ENCODE results near the gene THRSP. TPM values are rescaled to one million over a fixed set of nuclear protein-coding genes. Genes with fewer than 3 reads are reported as not detected.

The THRSP gene
- total and polyA plus RNA-seq, 2 experiments from 2014 or later, result not detected

DNA sequence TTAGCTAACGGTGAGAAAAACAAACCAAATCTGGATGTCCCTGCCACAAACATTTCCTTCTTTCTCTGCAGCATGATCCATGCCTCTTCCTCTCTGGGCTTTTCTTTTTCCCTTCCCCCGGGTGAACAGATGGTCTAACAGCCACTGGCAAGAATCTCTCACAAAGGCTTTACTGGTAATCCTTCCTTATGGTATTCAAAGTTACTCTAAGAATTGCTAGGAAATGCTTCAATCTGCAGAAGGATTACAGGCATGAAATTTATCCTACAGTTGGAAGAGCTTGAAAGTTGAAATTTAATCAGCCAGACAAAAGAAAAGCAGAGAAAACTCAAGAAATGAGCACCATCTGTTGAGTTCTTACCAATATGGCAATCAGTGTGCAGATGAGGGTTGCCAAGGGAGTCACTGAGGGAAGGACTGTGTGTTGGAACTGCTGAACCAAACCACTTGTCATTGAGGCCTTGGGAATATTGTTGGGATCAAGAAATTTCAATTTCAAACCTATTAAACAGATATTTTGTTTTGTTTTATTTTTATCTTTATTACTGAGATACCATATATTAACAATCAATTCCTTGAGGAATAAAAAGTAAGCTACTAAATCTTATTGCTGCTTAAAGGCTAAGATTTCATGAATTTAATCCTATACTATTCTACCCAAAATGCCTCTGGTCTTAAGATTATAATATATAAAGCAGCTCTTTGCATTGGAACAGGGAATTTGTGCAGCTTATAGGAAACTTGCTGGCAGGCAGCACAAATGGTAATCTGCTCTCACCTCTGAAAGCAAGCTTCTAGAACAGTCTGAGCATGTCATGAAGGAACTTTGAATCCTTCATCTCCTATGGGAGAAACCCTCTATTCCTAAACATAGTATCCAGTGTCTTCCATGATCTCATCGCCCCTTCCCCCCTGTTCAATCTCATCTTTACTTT is 45.7 kb downstream of the THRSP start:
- Histone ChIP-seq H3K4me3 (no peak overlapping the region), H3K4me1 (ENCODE audit: insufficient read depth) (no peaks in the 10 kb centered on the region), H3K27ac (ENCODE audit: low read depth) (peak overlapping the region; percentile 66; the same call in 1 of the 2 replicates), H4K20me1 (replicated peaks; ENCODE audit: insufficient read depth) (no peaks in the 10 kb centered on the region), H3K79me2 (replicated peaks; ENCODE audit: insufficient read depth) (no peaks in the 10 kb centered on the region), H3K9me2 (ENCODE audit: insufficient read depth) (no peaks in the 10 kb centered on the region), H3K27me3 (ENCODE audit: insufficient read depth) (no peaks in the 10 kb centered on the region), H3K4me2 (no peak overlapping the region), H3F3A (replicated peaks; ENCODE audit: low read depth) (no peaks in the 10 kb centered on the region), H2AFZ (no peak overlapping the region), H3K36me3 (ENCODE audit: insufficient read depth) (peaks cover 41% of the 10 kb centered on the region; the same call in 1 of the 2 replicates)
- Mint-ChIP-seq H3K4me3 (no peak overlapping the region), H3K36me3 (ENCODE audit: low read depth) (peaks cover 43% of the 10 kb centered on the region), H3K9me3 (no peaks in the 10 kb centered on the region), H3K27me3 (ENCODE audit: insufficient read depth, low read depth, poor library complexity) (peaks cover 1% of the 10 kb centered on the region), H3K27ac (no peak overlapping the region), H3K4me1 (no peaks in the 10 kb centered on the region)
- ATAC-seq (no peak), DNase-seq (ENCODE audit: low spot score) (no peak)
- no peak for TF ChIP-seq EZH2phosphoT487 (IDR thresholded peaks at IDR 0.05; ENCODE audit: unreplicated experiment)
- TF ChIP-seq ZNF331 (CRISPR knock-in tag; IDR thresholded peaks at IDR 0.05; ENCODE audit: low read depth), result no peak
- TF ChIP-seq CREB1 (CRISPR knock-in tag; IDR thresholded peaks at IDR 0.05; ENCODE audit: low read depth), result no peak
- no peak for TF ChIP-seq JUNB (IDR thresholded peaks at IDR 0.05; ENCODE audit: unreplicated experiment)
- no peak for TF ChIP-seq ZNF114 (CRISPR knock-in tag; IDR thresholded peaks at IDR 0.05)
- TF ChIP-seq CTCF (conservative IDR thresholded peaks at IDR 0.05; ENCODE audit: low read depth in 2 of 2), result no peak
- TF ChIP-seq STAT1 (IDR thresholded peaks at IDR 0.05; ENCODE audit: unreplicated experiment), result no peak
- no peak for TF ChIP-seq ETS1 (IDR thresholded peaks at IDR 0.05)
- no peak for TF ChIP-seq POLR2AphosphoS5 (IDR thresholded peaks at IDR 0.05; ENCODE audit: low read depth)
- TF ChIP-seq, protein P1, sequence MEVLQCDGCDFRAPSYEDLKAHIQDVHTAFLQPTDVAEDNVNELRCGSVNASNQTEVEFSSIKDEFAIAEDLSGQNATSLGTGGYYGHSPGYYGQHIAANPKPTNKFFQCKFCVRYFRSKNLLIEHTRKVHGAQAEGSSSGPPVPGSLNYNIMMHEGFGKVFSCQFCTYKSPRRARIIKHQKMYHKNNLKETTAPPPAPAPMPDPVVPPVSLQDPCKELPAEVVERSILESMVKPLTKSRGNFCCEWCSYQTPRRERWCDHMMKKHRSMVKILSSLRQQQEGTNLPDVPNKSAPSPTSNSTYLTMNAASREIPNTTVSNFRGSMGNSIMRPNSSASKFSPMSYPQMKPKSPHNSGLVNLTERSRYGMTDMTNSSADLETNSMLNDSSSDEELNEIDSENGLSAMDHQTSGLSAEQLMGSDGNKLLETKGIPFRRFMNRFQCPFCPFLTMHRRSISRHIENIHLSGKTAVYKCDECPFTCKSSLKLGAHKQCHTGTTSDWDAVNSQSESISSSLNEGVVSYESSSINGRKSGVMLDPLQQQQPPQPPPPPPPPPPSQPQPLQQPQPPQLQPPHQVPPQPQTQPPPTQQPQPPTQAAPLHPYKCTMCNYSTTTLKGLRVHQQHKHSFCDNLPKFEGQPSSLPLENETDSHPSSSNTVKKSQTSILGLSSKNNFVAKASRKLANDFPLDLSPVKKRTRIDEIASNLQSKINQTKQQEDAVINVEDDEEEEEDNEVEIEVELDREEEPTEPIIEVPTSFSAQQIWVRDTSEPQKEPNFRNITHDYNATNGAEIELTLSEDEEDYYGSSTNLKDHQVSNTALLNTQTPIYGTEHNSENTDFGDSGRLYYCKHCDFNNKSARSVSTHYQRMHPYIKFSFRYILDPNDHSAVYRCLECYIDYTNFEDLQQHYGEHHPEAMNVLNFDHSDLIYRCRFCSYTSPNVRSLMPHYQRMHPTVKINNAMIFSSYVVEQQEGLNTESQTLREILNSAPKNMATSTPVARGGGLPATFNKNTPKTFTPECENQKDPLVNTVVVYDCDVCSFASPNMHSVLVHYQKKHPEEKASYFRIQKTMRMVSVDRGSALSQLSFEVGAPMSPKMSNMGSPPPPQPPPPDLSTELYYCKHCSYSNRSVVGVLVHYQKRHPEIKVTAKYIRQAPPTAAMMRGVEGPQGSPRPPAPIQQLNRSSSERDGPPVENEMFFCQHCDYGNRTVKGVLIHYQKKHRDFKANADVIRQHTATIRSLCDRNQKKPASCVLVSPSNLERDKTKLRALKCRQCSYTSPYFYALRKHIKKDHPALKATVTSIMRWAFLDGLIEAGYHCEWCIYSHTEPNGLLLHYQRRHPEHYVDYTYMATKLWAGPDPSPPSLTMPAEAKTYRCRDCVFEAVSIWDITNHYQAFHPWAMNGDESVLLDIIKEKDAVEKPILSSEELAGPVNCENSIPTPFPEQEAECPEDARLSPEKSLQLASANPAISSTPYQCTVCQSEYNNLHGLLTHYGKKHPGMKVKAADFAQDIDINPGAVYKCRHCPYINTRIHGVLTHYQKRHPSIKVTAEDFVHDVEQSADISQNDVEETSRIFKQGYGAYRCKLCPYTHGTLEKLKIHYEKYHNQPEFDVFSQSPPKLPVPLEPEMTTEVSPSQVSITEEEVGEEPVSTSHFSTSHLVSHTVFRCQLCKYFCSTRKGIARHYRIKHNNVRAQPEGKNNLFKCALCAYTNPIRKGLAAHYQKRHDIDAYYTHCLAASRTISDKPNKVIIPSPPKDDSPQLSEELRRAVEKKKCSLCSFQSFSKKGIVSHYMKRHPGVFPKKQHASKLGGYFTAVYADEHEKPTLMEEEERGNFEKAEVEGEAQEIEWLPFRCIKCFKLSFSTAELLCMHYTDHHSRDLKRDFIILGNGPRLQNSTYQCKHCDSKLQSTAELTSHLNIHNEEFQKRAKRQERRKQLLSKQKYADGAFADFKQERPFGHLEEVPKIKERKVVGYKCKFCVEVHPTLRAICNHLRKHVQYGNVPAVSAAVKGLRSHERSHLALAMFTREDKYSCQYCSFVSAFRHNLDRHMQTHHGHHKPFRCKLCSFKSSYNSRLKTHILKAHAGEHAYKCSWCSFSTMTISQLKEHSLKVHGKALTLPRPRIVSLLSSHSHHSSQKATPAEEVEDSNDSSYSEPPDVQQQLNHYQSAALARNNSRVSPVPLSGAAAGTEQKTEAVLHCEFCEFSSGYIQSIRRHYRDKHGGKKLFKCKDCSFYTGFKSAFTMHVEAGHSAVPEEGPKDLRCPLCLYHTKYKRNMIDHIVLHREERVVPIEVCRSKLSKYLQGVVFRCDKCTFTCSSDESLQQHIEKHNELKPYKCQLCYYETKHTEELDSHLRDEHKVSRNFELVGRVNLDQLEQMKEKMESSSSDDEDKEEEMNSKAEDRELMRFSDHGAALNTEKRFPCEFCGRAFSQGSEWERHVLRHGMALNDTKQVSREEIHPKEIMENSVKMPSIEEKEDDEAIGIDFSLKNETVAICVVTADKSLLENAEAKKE (CRISPR knock-in tag; IDR thresholded peaks at IDR 0.05), result no peak
- TF ChIP-seq EZH2 (IDR thresholded peaks at IDR 0.05; ENCODE audit: low read depth, unreplicated experiment), result no peak
- TF ChIP-seq REST (IDR thresholded peaks at IDR 0.05; ENCODE audit: unreplicated experiment), result no peak
- TF ChIP-seq NANOG (IDR thresholded peaks at IDR 0.05; ENCODE audit: borderline replicate concordance), result no peak
